Heart left ventricle (tissue), 16 donors: ENCODE results near the gene BCL2L13. TPM values are rescaled to one million over a fixed set of nuclear protein-coding genes. Genes with fewer than 3 reads are reported as not detected.

ENCODE experiments used
- ATAC-seq, 4 donors: fragments of 200-7000 bp; cut with Tn5 transposase; one replicate each; pipeline ENCODE4 v1.9.1; 2020 to 2022; ENCODE audit warnings: moderate library complexity in 4 of 4, mild to moderate bottlenecking in 3 of 4, moderate number of reproducible peaks in 1 of 4
- DNase-seq, 5 donors: peaks; one replicate each; pipeline ENCODE4 v3.0.0-alpha.2; 2020
- H3K27ac ChIP-seq, 12 donors: fragments of 200-600 bp; sonication (generic) in 4 of 12; one replicate each; pipeline versions ENCODE4 v1.5.0 to v1.8.0; 2016 to 2022; ENCODE audit warnings: mild to moderate bottlenecking in 2 of 12
- H3K27me3 ChIP-seq, 9 donors: fragments of 200-600 bp; sonication (generic) in 2 of 9; one replicate each; pipeline versions ENCODE4 v1.5.1 to v1.8.0; 2016 to 2022; ENCODE audit warnings: mild to moderate bottlenecking in 3 of 9
- H3K36me3 ChIP-seq, 9 donors: fragments of 200-600 bp; sonication (generic) in 2 of 9; one replicate each; pipeline versions ENCODE4 v1.5.0 to v1.8.0; 2018 to 2022; ENCODE audit warnings: mild to moderate bottlenecking in 2 of 9
- H3K4me1 ChIP-seq, 12 donors: fragments of 200-600 bp; sonication (generic) in 4 of 12; one replicate each; pipeline versions ENCODE4 v1.5.0 to v1.8.0; 2016 to 2022; ENCODE audit warnings: mild to moderate bottlenecking in 3 of 12
- H3K4me3 ChIP-seq, 12 donors: fragments of 200-600 bp; sonication (generic) in 4 of 12; one replicate each; pipeline versions ENCODE4 v1.5.0 to v1.8.0; 2017 to 2022; ENCODE audit warnings: mild to moderate bottlenecking in 9 of 12, moderate library complexity in 4 of 12
- H3K9me3 ChIP-seq, 12 donors: fragments of 200-600 bp; sonication (generic) in 4 of 12; one replicate each; pipeline versions ENCODE4 v1.5.0 to v1.8.0; 2016 to 2022; ENCODE audit warnings: mild to moderate bottlenecking in 1 of 12
- POLR2A ChIP-seq, 2 donors: fragments of 450-650 bp; IDR thresholded peaks; one replicate each; pipeline ENCODE4 v1.6.1; 2017; ENCODE audit warnings: antibody characterized with exemption in 2 of 2, mild to moderate bottlenecking in 2 of 2, moderate library complexity in 2 of 2
- WGBS, 4 donors: extraction: QIAGEN DNeasy Blood & Tissue Kit in 2 of 4; methylation state at CpG; one replicate each; pipeline versions ENCODE4 v1.1.5 to v1.1.7; 2013 to 2018; 5-methylcytosine and 5-hydroxymethylcytosine counted together
- intact Hi-C, 10 donors: fragments of 100-400 bp; cut with DNase I; formaldehyde crosslinking; loops; one replicate each; pipeline versions ENCODE4 v1.11.1 to v1.14.2; 2022
- polyA plus RNA-seq, 2 donors: library from polyadenylated mRNA; stranded (reverse); fragments of 200-250 nt; gene quantifications; one replicate each; pipeline ENCODE4 v1.2.3, GENCODE V29; 2013
- total RNA-seq, 9 donors: library from RNA; depleted of rRNA in 2 of 9; stranded (reverse); fragments of >200 nt in 2 of 9; fragmentation: NEBNext Ultra II Directional in 3 of 9; extraction: Animal tissue kit (Norgen Biotek cat#: 25700) in 3 of 9; gene quantifications; one replicate each; pipeline versions ENCODE4 v1.1.0 to v1.2.4, GENCODE V29; 2016 to 2023
- TF ChIP-seq, protein P1 (sequence below), 12 donors: fragments of 200-600 bp; sonication (generic) in 4 of 12; IDR thresholded peaks; one replicate each; pipeline versions ENCODE4 v1.5.0 to v1.8.0; 2018 to 2022; ENCODE audit warnings: antibody characterized with exemption in 12 of 12, mild to moderate bottlenecking in 5 of 12
- donor health status: ischemic (EF 13 %, LVEDD 7.1; RV severe dilation, severe dysfunction).
- donor health status: healthy with polysubstance abuse.
- donor health status: DM: no; HTN: yes; CAD: no.
- donor health status: DM: no; HTN: no; CAD: no.
- donor health status: ischemic (EF 25% LVEDD 6.9; RV normal size, moderate dysfunction).
- donor health status: ischemic (EF 25% LVEDD 5.7; RV mildly dilated, moderate dysfunction).
- donor health status: healthy.
- donor health status: DM: yes; HTN: yes; CAD: no.
- donor health status: ischemic (EF 35%, LVEDD 5.7; RV mildly dilated, moderate dysfunction).
- donor health status: nonischemic (EF 11% LVEDD 7.7; RV severe dilation, severe dysfunction).
- donor health status: DM: yes; HTN: yes; CAD: no.
- donor health status: PGD.
- donor health status: ischemic (EF 29% LVEDD 5.4; RV normal size, mild dysfunction).
- donor health status: nonischemic (EF 23%, LVEDD 6.1; RV moderate dilation, normal function).

Gene BCL2L13
- total and polyA plus RNA-seq, 11 donors, result 46.3 to 187 (median 89.6) TPM

- Histone ChIP-seq H3K4me3 (no peak overlapping the region), H3K27ac (no peak overlapping the region), H3K36me3 (peaks cover 0 to 42% (median 13%) of the 10 kb centered on the region in 9 donors), H3K9me3 (no peaks in the 10 kb centered on the region), H3K27me3 (no peaks in the 10 kb centered on the region), H3K4me1 (peaks cover 0 to 20% (median 4%) of the 10 kb centered on the region in 12 donors)
- DNase-seq (no peak), ATAC-seq (no peak)
- 74 to 79% (median 76%) methylated on average over 3 of the region's 3 CpGs for WGBS, 4 donors
- intact Hi-C loops, result loop anchor here in 1 of 10 donors (10.0 kb wide), 1 partner anchor 59 kb away; the partner anchor contains the start of gene ATP6V1E1
- TF ChIP-seq POLR2A (IDR thresholded peaks at IDR 0.05), result no peak
- TF ChIP-seq, protein P1, sequence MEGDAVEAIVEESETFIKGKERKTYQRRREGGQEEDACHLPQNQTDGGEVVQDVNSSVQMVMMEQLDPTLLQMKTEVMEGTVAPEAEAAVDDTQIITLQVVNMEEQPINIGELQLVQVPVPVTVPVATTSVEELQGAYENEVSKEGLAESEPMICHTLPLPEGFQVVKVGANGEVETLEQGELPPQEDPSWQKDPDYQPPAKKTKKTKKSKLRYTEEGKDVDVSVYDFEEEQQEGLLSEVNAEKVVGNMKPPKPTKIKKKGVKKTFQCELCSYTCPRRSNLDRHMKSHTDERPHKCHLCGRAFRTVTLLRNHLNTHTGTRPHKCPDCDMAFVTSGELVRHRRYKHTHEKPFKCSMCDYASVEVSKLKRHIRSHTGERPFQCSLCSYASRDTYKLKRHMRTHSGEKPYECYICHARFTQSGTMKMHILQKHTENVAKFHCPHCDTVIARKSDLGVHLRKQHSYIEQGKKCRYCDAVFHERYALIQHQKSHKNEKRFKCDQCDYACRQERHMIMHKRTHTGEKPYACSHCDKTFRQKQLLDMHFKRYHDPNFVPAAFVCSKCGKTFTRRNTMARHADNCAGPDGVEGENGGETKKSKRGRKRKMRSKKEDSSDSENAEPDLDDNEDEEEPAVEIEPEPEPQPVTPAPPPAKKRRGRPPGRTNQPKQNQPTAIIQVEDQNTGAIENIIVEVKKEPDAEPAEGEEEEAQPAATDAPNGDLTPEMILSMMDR (IDR thresholded peaks at IDR 0.05), result no peak
These were observed 45.7 kb downstream of the BCL2L13 start for GRCh38 chr22:17684245-17684644.

DNA sequence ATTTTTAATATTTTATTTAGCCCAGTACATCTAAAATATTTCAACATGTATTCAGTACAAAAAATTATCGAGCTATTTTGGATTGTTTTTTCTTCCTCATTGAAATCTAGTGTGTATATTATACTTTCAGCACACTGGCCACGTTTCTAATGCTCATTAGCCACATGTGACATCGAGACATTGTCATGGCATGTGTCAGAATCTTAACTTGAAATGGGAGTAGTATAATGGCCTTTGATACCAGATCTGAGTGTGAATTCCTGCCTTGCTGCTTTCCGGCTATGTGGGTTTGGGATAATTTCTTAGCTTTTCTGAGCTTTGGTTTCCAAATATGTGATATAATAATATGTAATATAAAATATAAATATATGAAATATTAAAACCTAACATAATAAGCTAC is 54.3 kb downstream of the BCL2L13 start:
- intact Hi-C loops, result no loop called here
- Histone ChIP-seq H3K4me1 (peaks cover 0 to 9% (median 0%) of the 10 kb centered on the region in 12 donors), H3K36me3 (peaks cover 0 to 63% (median 32%) of the 10 kb centered on the region in 9 donors), H3K9me3 (no peaks in the 10 kb centered on the region), H3K27ac (no peak overlapping the region), H3K27me3 (no peaks in the 10 kb centered on the region), H3K4me3 (no peak overlapping the region)
- no peak for ATAC-seq
- WGBS, 4 donors, result 71 to 83% (median 76%) methylated on average over 4 of the region's 4 CpGs
- DNase-seq, result no peak
- TF ChIP-seq, protein P1 (IDR thresholded peaks at IDR 0.05), result no peak
- TF ChIP-seq POLR2A (IDR thresholded peaks at IDR 0.05), result no peak

DNA sequence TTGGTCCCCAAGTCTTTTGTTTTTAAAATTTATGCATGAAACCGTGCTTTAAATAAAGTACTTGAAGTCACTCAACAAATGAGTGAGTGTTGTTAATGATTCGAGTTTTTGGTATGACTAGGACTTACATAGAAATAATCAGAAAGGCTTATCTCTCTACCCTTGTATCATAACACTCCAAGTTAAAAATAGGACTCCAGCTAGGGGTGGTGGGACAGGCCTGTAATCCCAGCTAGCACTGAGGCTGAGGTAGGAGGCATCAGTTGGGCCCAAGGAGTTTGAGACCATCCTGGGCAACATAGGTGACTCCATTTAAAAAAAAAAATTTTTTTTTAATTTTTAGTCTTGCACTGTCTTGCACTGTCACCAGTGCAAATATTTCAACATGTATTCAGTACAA is 55.6 kb downstream of the BCL2L13 start:
- Histone ChIP-seq H3K27ac (no peak overlapping the region), H3K36me3 (peaks cover 0 to 59% (median 28%) of the 10 kb centered on the region in 9 donors), H3K9me3 (no peaks in the 10 kb centered on the region), H3K4me1 (peaks cover 0 to 9% (median 0%) of the 10 kb centered on the region in 12 donors), H3K27me3 (no peaks in the 10 kb centered on the region), H3K4me3 (no peak overlapping the region)
- TF ChIP-seq, protein P1 (IDR thresholded peaks at IDR 0.05), result no peak
- no peak for TF ChIP-seq POLR2A (IDR thresholded peaks at IDR 0.05)
- ATAC-seq, result peak; percentile 34 to 64 (median 54)
- intact Hi-C loops, result no loop called here
- DNase-seq, result no peak
- WGBS, 4 donors, result 47 to 61% (median 49%) methylated on average over 2 of the region's 2 CpGs

GRCh38 chr22:17694752-17695151 is 56.2 kb downstream of the BCL2L13 start:
- intact Hi-C loops, result no loop called here
- WGBS, 4 donors, result 83 to 95% (median 88%) methylated on average over 6 of the region's 6 CpGs

More at GRCh38 chr22:17694752-17695151, 56.2 kb downstream of the BCL2L13 start:
- Histone ChIP-seq H3K9me3 (no peaks in the 10 kb centered on the region), H3K36me3 (peaks cover 0 to 53% (median 22%) of the 10 kb centered on the region in 9 donors), H3K4me1 (peaks cover 0 to 9% (median 0%) of the 10 kb centered on the region in 12 donors), H3K27ac (no peak overlapping the region), H3K27me3 (no peaks in the 10 kb centered on the region), H3K4me3 (no peak overlapping the region)
- ATAC-seq, result no peak
- no peak for DNase-seq
- TF ChIP-seq POLR2A (IDR thresholded peaks at IDR 0.05), result no peak
- TF ChIP-seq, protein P1 (IDR thresholded peaks at IDR 0.05), result no peak
